Vagina (tissue), 2 donors: ENCODE measurements around the gene ERC2. TPM values are rescaled to one million over a fixed set of nuclear protein-coding genes. Genes with fewer than 3 reads are reported as not detected.
"Not testable (repeated sequence)": the region's sequence is repeated elsewhere in the genome, so short reads cannot be mapped to it uniquely, and the experiment has no call there.

Experiments
- DNase-seq, 2 donors: peaks; one replicate each; pipeline ENCODE4 v3.0.0-alpha.2; 2017; ENCODE audit errors: extremely low spot score in 2 of 2
- H3K27ac ChIP-seq: fragments of 200-600 bp; sonication (generic); one replicate; pipeline ENCODE4 v1.5.1; 2019
- H3K27me3 ChIP-seq: fragments of 200-600 bp; sonication (generic); one replicate; pipeline ENCODE4 v1.5.1; 2019
- H3K36me3 ChIP-seq, 2 donors: fragments of 200-600 bp; sonication (generic); one replicate each; pipeline ENCODE4 v1.5.1; 2017 to 2019
- H3K4me1 ChIP-seq: fragments of 200-600 bp; sonication (generic); one replicate; pipeline ENCODE4 v1.5.1; 2019
- H3K4me3 ChIP-seq, 2 donors: fragments of 200-600 bp; sonication (generic); 1 replicate in 1 of 2; 2 replicates in 1 of 2; pipeline ENCODE4 v1.5.1; 2016 to 2019
- H3K9me3 ChIP-seq: fragments of 200-600 bp; sonication (generic); one replicate; pipeline ENCODE4 v1.5.1; 2019
- POLR2A ChIP-seq, 2 donors: fragments of 450-650 bp; IDR thresholded peaks; one replicate each; pipeline ENCODE4 v1.6.1; 2017; ENCODE audit warnings: antibody characterized with exemption in 2 of 2, mild to moderate bottlenecking in 2 of 2, moderate library complexity in 2 of 2
- POLR2AphosphoS5 ChIP-seq, 2 donors: sonication (generic); formaldehyde crosslinking; IDR thresholded peaks; one replicate each; pipeline ENCODE4 v1.9.0; 2017; ENCODE audit warnings: antibody characterized with exemption in 2 of 2, mild to moderate bottlenecking in 2 of 2, low read depth in 1 of 2; ENCODE audit not compliant: insufficient read depth in 1 of 2
- intact Hi-C: fragments of 100-400 bp; cut with DNase I; formaldehyde crosslinking; loops from one replicate; pipeline ENCODE4 v1.15.1; 2023
- total RNA-seq: library from RNA; depleted of rRNA; stranded (reverse); fragments of >200 nt; gene quantifications from one replicate; pipeline ENCODE4 v1.2.3, GENCODE V29; 2016
- TF ChIP-seq, protein P1 (sequence below), 3 experiments: fragments of 450-650 bp in 2 of 3; fragments of 200-600 bp in 1 of 3; sonication (generic) in 1 of 3; IDR thresholded peaks; one replicate each; pipeline ENCODE4 v1.5.1; 2017 to 2019; ENCODE audit warnings: antibody characterized with exemption in 3 of 3, mild to moderate bottlenecking in 2 of 3, moderate library complexity in 2 of 3

Gene ERC2
- total RNA-seq, 1 donor from 2014 or later = 1.2 TPM

DNA sequence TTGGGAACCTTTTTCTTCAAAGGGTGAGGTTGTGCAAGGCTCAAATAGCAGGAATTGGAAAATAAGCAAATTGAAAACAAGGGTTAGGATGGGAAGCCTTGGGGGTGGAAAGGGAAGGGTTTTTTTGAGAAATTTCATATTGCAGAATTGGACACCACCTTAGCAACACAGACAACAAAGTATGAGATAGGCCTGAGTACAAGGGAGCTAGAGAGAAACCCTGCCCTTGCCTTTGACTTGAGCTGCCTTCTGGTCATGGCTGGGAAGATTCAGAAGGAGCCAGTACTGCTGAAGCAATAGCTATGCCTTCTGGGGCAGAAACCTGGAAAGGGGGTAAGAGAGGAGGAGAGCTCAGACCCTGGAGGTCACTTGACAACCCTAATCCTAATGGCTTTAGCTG, 445.6 kb downstream of the ERC2 start:
- no peaks in the 10 kb centered on the region for H3K4me1 ChIP-seq
- DNase-seq = no peak
- H3K27me3 ChIP-seq = no peaks in the 10 kb centered on the region
- H3K4me3 ChIP-seq = no peak overlapping the region
- no peak overlapping the region for H3K27ac ChIP-seq
- intact Hi-C loops = no loop called here
- no peaks in the 10 kb centered on the region for H3K9me3 ChIP-seq
- H3K36me3 ChIP-seq = no peaks in the 10 kb centered on the region
- TF ChIP-seq, protein P1, sequence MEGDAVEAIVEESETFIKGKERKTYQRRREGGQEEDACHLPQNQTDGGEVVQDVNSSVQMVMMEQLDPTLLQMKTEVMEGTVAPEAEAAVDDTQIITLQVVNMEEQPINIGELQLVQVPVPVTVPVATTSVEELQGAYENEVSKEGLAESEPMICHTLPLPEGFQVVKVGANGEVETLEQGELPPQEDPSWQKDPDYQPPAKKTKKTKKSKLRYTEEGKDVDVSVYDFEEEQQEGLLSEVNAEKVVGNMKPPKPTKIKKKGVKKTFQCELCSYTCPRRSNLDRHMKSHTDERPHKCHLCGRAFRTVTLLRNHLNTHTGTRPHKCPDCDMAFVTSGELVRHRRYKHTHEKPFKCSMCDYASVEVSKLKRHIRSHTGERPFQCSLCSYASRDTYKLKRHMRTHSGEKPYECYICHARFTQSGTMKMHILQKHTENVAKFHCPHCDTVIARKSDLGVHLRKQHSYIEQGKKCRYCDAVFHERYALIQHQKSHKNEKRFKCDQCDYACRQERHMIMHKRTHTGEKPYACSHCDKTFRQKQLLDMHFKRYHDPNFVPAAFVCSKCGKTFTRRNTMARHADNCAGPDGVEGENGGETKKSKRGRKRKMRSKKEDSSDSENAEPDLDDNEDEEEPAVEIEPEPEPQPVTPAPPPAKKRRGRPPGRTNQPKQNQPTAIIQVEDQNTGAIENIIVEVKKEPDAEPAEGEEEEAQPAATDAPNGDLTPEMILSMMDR (IDR thresholded peaks at IDR 0.05) = no peak

DNA sequence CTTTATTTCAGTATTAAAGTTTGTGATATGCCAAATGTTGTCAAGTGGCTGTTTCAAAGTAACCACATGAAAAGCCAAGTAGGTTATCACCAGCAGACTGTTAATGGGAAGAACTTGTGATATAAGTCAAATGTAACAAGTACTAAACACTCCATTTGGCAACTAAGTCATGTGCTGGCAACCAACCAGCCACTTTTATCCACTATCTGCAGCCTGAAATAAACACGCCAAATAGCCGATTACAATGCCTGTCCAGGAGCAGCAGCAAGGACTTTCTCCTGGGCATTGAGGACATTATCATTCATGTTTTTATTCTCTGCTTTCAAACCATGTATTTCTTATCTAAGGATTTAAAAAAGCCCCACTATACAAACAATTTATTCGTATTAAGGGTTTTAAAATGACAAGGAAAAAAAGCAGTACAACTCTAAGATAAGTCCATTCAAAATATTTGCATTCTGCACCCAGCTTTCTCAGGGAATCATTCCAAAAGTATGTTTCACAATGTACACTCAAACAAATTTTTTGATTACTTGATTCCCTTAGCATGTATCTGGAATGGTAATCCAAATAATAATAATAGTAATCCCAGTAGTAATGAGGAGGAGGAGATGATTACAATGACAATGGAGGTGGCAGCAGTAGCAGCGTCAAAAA, 448.6 kb downstream of the ERC2 start:
- H3K27me3 ChIP-seq = no peaks in the 10 kb centered on the region
- TF ChIP-seq, protein P1 (IDR thresholded peaks at IDR 0.05) = no peak
- TF ChIP-seq POLR2AphosphoS5 (IDR thresholded peaks at IDR 0.05; ENCODE audit: insufficient read depth in 1 of 2, low read depth in 1 of 2) (no peak), POLR2A (IDR thresholded peaks at IDR 0.05) (no peak)
- no peaks in the 10 kb centered on the region for H3K4me1 ChIP-seq
- DNase-seq = no peak
- H3K27ac ChIP-seq = no peak overlapping the region
- intact Hi-C loops = no loop called here
- H3K9me3 ChIP-seq = no peaks in the 10 kb centered on the region
- H3K36me3 ChIP-seq = no peaks in the 10 kb centered on the region
- H3K4me3 ChIP-seq = no peak overlapping the region

DNA sequence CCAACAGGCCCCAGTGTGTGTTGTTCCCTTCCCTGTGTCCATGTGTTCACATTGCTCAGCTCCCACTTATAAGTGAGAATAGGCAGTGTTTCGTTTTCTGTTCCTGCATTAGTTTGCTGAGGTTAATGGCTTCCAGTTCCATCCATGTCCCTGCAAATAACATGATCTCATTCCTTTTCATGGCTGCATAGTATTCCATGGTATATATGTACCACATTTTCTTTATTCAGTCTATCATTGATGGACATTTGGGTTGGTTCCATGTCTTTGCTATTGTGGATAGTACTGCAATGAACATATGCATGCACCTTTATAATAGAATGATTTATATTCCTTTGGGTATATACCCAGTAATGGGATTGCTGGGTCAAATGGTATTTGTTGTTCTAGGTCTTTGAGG, 452.9 kb downstream of the ERC2 start:
- H3K9me3 ChIP-seq, intact Hi-C loops, H3K36me3 ChIP-seq, H3K4me1 ChIP-seq, H3K27ac ChIP-seq, H3K4me3 ChIP-seq, DNase-seq, H3K27me3 ChIP-seq: not testable (repeated sequence)

DNA sequence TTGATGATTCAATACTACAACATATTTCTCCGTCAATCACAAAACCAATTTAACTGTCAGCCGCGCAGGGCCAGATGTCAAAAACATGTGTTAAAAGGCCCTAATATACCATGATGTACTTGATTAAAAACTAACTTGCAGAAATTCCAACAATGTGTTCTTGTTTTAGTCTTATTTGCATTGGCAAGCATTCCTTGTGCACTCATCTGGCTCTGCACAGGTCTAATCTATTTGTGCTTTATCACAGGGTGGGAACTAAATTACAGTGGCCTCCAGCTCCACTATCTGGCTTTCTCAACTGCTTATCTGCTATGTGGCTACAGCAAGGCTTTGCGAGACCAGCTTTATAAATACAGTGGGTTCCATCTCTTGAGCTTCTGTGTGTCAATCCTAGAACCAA, 455.5 kb downstream of the ERC2 start:
- no peak overlapping the region for H3K27ac ChIP-seq
- H3K27me3 ChIP-seq = no peaks in the 10 kb centered on the region
- intact Hi-C loops = no loop called here
- TF ChIP-seq POLR2A (IDR thresholded peaks at IDR 0.05) (no peak), POLR2AphosphoS5 (IDR thresholded peaks at IDR 0.05; ENCODE audit: insufficient read depth in 1 of 2, low read depth in 1 of 2) (no peak)
- TF ChIP-seq, protein P1 (IDR thresholded peaks at IDR 0.05) = no peak
- no peaks in the 10 kb centered on the region for H3K36me3 ChIP-seq
- H3K4me3 ChIP-seq = no peak overlapping the region
- H3K4me1 ChIP-seq = no peaks in the 10 kb centered on the region
- H3K9me3 ChIP-seq = no peaks in the 10 kb centered on the region
- no peak for DNase-seq

- H3K9me3 ChIP-seq = no peaks in the 10 kb centered on the region
- H3K27me3 ChIP-seq = no peaks in the 10 kb centered on the region
- DNase-seq = no peak
- H3K4me3 ChIP-seq = no peak overlapping the region
- H3K27ac ChIP-seq = no peak overlapping the region
- intact Hi-C loops = no loop called here
- TF ChIP-seq, protein P1 (IDR thresholded peaks at IDR 0.05) = no peak
- TF ChIP-seq POLR2A (IDR thresholded peaks at IDR 0.05) (no peak), POLR2AphosphoS5 (IDR thresholded peaks at IDR 0.05; ENCODE audit: insufficient read depth in 1 of 2, low read depth in 1 of 2) (no peak)
- H3K4me1 ChIP-seq = no peaks in the 10 kb centered on the region
- no peaks in the 10 kb centered on the region for H3K36me3 ChIP-seq
Measured at GRCh38 chr3:56005196-56005805, 463.0 kb downstream of the ERC2 start.
